Endothelial cell of umbilical vein (primary cell): ENCODE data around the gene LEUTX. TPM values are rescaled to one million over a fixed set of nuclear protein-coding genes. Genes with fewer than 3 reads are reported as not detected.
"Not testable (repeated sequence)": the region's sequence is repeated elsewhere in the genome, so short reads cannot be mapped to it uniquely, and the experiment has no call there.

Experiments used
- BruUV-seq: library from RNA; stranded (reverse); fragments of 400-500 nt; replicated peaks from 2 replicates; lab custom pipeline; 2021; lab: Mats Ljungman, UMichigan
- CTCF ChIA-PET: fragments of 300-600, 350-600 bp; sonication (Branson Sonifier 250); formaldehyde crosslinking; loops from one replicate; lab custom pipeline; 2021; ENCODE audit warnings: antibody characterized with exemption, inconsistent platforms; lab: Charles Lee
- POLR2A ChIA-PET: fragments of 300-600, 350-600 bp; sonication (Branson Sonifier 250); formaldehyde crosslinking; loops from one replicate; lab custom pipeline; 2021; ENCODE audit warnings: antibody characterized with exemption, inconsistent platforms; lab: Charles Lee
- DNase-seq: peaks from one replicate; pipeline ENCODE4 v3.0.0-alpha.2; 2011; ENCODE audit warnings: low read depth, low spot score
- FAIRE-seq: peaks from 2 replicates; lab custom pipeline; 2011; peaks lifted over from hg19 to GRCh38; lab: Jason Lieb, UNC
- H2AFZ ChIP-seq: 2 replicates; pipeline ENCODE4 v1.6.0; 2012; ENCODE audit warnings: low read depth, low read length, control low read depth, inconsistent platforms
- H3K27ac ChIP-seq: 2 replicates; pipeline ENCODE4 v1.5.1; 2011; ENCODE audit warnings: low read depth, mild to moderate bottlenecking, control low read depth, low read length, moderate library complexity; ENCODE audit not compliant: insufficient read depth
- H3K27me3 ChIP-seq, 2 experiments: 2 replicates each; pipeline versions ENCODE4 v1.6.0 to v1.6.1; 2011; ENCODE audit warnings: low read length in 2 of 2, mixed read lengths in 1 of 2; ENCODE audit not compliant: control insufficient read depth in 2 of 2, insufficient read depth in 2 of 2
- H3K36me3 ChIP-seq, 2 experiments: 2 replicates in 1 of 2; 3 replicates in 1 of 2; pipeline ENCODE4 v1.5.1; 2011; ENCODE audit warnings: low read length in 2 of 2, mild to moderate bottlenecking in 1 of 2, moderate library complexity in 1 of 2; ENCODE audit not compliant: control insufficient read depth in 2 of 2, insufficient read depth in 2 of 2; ENCODE audit errors: extremely low read depth in 1 of 2
- H3K4me1 ChIP-seq: 3 replicates; pipeline ENCODE4 v1.5.1; 2011; ENCODE audit warnings: mild to moderate bottlenecking, low read length; ENCODE audit not compliant: control insufficient read depth, insufficient read depth; ENCODE audit errors: extremely low read depth
- H3K4me2 ChIP-seq: 2 replicates; pipeline ENCODE4 v1.6.1; 2011; ENCODE audit warnings: low read length, control low read depth, mixed read lengths; ENCODE audit not compliant: insufficient read depth
- H3K4me3 ChIP-seq, 3 experiments: fragments of 200-600 bp in 1 of 3; sonication (generic), shearing (Covaris generic) in 1 of 3; replicated peaks in 1 of 3; 2 replicates each; pipeline ENCODE4 v1.5.1; 2011 to 2016; ENCODE audit warnings: control low read depth in 3 of 3, low read length in 3 of 3, mild to moderate bottlenecking in 2 of 3, inconsistent platforms in 1 of 3, low read depth in 1 of 3, moderate library complexity in 1 of 3; ENCODE audit not compliant: insufficient read depth in 1 of 3
- H3K79me2 ChIP-seq: 2 replicates; pipeline ENCODE4 v1.6.0; 2012; ENCODE audit warnings: low read length, inconsistent platforms; ENCODE audit not compliant: control insufficient read depth, insufficient read depth
- H3K9ac ChIP-seq: replicated peaks from 2 replicates; pipeline ENCODE3; 2011; ENCODE audit warnings: low read length, control low read depth; ENCODE audit not compliant: insufficient read depth; ENCODE audit errors: extremely low read depth
- H3K9me1 ChIP-seq: replicated peaks from 3 replicates; pipeline ENCODE4 v1.6.0; 2011; ENCODE audit warnings: mild to moderate bottlenecking, low read length; ENCODE audit not compliant: control insufficient read depth, insufficient read depth; ENCODE audit errors: extremely low read depth
- H3K9me3 ChIP-seq: replicated peaks from 2 replicates; pipeline ENCODE4 v1.5.1; 2012; ENCODE audit warnings: low read length, inconsistent platforms; ENCODE audit not compliant: control insufficient read depth, insufficient read depth
- H4K20me1 ChIP-seq: replicated peaks from 2 replicates; pipeline ENCODE3; 2011; ENCODE audit warnings: mild to moderate bottlenecking, low read length; ENCODE audit not compliant: control insufficient read depth, insufficient read depth; ENCODE audit errors: extremely low read depth
- EZH2 ChIP-seq: IDR thresholded peaks from 2 replicates; pipeline ENCODE4 v1.6.1; 2012; ENCODE audit warnings: borderline replicate concordance, low read depth, mild to moderate bottlenecking, moderate library complexity, low read length, inconsistent platforms; ENCODE audit not compliant: severe bottlenecking
- FOS ChIP-seq: IDR thresholded peaks from 2 replicates; pipeline ENCODE4 v1.6.1; 2011; ENCODE audit warnings: mild to moderate bottlenecking, low read length, moderate library complexity, borderline replicate concordance; ENCODE audit not compliant: insufficient read depth
- GATA2 ChIP-seq: IDR thresholded peaks from 2 replicates; pipeline ENCODE4 v1.7.0; 2011; ENCODE audit warnings: low read depth, mild to moderate bottlenecking, moderate library complexity, mixed read lengths, low read length; ENCODE audit not compliant: insufficient read length, insufficient read depth
- JUN ChIP-seq: IDR thresholded peaks from 2 replicates; pipeline ENCODE4 v1.6.1; 2011; ENCODE audit warnings: borderline replicate concordance, low read depth; ENCODE audit not compliant: insufficient read length, insufficient read depth
- MYC ChIP-seq: IDR thresholded peaks from one replicate; pipeline ENCODE4 v1.6.1; 2011; ENCODE audit warnings: mild to moderate bottlenecking, low read depth, low read length
- POLR2A ChIP-seq: IDR thresholded peaks from 2 replicates; pipeline ENCODE4 v1.6.1; 2012; ENCODE audit warnings: low read depth, mild to moderate bottlenecking, control low read depth, low read length
- POLR2AphosphoS5 ChIP-seq: IDR thresholded peaks from 2 replicates; pipeline ENCODE4 v1.6.1; 2012; ENCODE audit warnings: low read depth, mild to moderate bottlenecking, control low read depth, low read length, moderate library complexity; ENCODE audit not compliant: insufficient read depth
- dilution Hi-C: fragments of 300-500 bp; cut with MboI; formaldehyde crosslinking; loops from one replicate; pipeline ENCODE4 v1.15.0; 2019; ENCODE audit warnings: low sequenced_read_pairs; ENCODE audit not compliant: extremely low pct_ligation_motif_present
- intact Hi-C: fragments of 100-400 bp; cut with micrococcal nuclease; formaldehyde crosslinking; loops from one replicate; pipeline ENCODE4 v1.10.0; 2022
- polyA plus RNA-seq, 4 experiments: library from polyadenylated mRNA; depleted of rRNA in 3 of 4; stranded (reverse) in 3 of 4; unstranded in 1 of 4; fragments of >200 nt; gene quantifications; 2 replicates each; pipeline versions ENCODE4 v1.2.1 to v1.2.3, GENCODE V29; 2011 to 2012; ENCODE audit warnings: missing spikeins in 1 of 4
- total RNA-seq: library from RNA; stranded (reverse); gene quantifications from 2 replicates; pipeline ENCODE4 v1.2.3, GENCODE V29; 2021
- TF ChIP-seq, protein P1 (sequence below), 2 donors: IDR thresholded peaks; 1 replicate in 1 of 2; 2 replicates in 1 of 2; pipeline ENCODE4 v1.5.1; 2011; ENCODE audit warnings: low read length in 2 of 2, mild to moderate bottlenecking in 2 of 2, moderate library complexity in 2 of 2, control low read depth in 1 of 2, inconsistent platforms in 1 of 2, low read depth in 1 of 2; ENCODE audit not compliant: insufficient read depth in 1 of 2; ENCODE audit errors: extremely low read depth in 1 of 2
- TF ChIP-seq, protein P2 (sequence below): IDR thresholded peaks from 2 replicates; pipeline ENCODE4 v1.6.1; 2011; ENCODE audit not compliant: insufficient read depth, insufficient read length

LEUTX gene
- total and polyA plus RNA-seq, 2 donors (not counting 3 experiments of a cell fraction or from before 2014, with no cell fraction given) = not detected

DNA sequence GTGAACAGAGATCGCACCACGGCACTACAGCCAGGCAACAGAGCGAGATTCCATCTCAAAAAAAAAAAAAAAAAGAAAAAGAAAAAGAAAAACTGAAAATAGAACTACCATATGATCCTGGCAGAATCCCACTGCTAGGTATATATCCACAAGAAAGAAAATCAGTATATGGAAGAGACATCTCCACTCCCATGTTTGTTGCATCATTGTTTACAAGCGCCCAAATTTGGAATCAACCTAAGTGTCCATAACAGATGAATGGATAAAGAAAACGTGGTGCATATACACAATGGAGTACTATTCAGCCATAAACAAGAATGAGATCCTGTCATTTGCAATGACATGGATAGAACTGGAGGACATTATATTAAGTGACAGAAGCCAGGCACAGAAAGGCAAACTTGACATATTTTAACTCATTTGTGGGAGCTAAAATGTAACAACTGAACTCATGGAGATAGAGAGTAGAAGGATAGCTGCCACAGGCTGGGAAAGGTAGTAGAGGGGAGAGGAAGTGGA, 29.3 kb downstream of the LEUTX start:
- POLR2A ChIA-PET = no interaction called here
- no peaks in the 10 kb centered on the region for H3K36me3 ChIP-seq
- H3K27me3 ChIP-seq = peaks cover 2 to 5% of the 10 kb centered on the region in 2 experiments
- H3K9me3 ChIP-seq = no peaks in the 10 kb centered on the region
- TF ChIP-seq POLR2A = no peak
- TF ChIP-seq POLR2AphosphoS5 = no peak
- TF ChIP-seq GATA2 = no peak
- no peak for TF ChIP-seq EZH2
- TF ChIP-seq, protein P1, sequence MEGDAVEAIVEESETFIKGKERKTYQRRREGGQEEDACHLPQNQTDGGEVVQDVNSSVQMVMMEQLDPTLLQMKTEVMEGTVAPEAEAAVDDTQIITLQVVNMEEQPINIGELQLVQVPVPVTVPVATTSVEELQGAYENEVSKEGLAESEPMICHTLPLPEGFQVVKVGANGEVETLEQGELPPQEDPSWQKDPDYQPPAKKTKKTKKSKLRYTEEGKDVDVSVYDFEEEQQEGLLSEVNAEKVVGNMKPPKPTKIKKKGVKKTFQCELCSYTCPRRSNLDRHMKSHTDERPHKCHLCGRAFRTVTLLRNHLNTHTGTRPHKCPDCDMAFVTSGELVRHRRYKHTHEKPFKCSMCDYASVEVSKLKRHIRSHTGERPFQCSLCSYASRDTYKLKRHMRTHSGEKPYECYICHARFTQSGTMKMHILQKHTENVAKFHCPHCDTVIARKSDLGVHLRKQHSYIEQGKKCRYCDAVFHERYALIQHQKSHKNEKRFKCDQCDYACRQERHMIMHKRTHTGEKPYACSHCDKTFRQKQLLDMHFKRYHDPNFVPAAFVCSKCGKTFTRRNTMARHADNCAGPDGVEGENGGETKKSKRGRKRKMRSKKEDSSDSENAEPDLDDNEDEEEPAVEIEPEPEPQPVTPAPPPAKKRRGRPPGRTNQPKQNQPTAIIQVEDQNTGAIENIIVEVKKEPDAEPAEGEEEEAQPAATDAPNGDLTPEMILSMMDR (IDR thresholded peaks at IDR 0.05; ENCODE audit: extremely low read depth in 1 of 2, insufficient read depth in 1 of 2, low read depth in 1 of 2, low read length in 2 of 2) = no peak
- TF ChIP-seq FOS = no peak
- TF ChIP-seq, protein P2, sequence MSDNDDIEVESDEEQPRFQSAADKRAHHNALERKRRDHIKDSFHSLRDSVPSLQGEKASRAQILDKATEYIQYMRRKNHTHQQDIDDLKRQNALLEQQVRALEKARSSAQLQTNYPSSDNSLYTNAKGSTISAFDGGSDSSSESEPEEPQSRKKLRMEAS = no peak
- TF ChIP-seq JUN = no peak
- no peak for TF ChIP-seq MYC
- no peak overlapping the region for H3K9ac ChIP-seq
- H3K4me3 ChIP-seq = no peak overlapping the region
- no TSS peak for BruUV-seq
- no peaks in the 10 kb centered on the region for H4K20me1 ChIP-seq
- intact Hi-C loops = no loop called here
- no peaks in the 10 kb centered on the region for H3K79me2 ChIP-seq
- H3K4me1 ChIP-seq = no peaks in the 10 kb centered on the region
- no peaks in the 10 kb centered on the region for H3K9me1 ChIP-seq
- CTCF ChIA-PET = interaction anchor here (1.9 kb wide), 1 partner anchor 15 kb away, joined by 11 read pairs; no protein-coding TSS in a partner anchor
- DNase-seq = no peak
- FAIRE-seq = no peak
- H3K4me2 ChIP-seq = no peak overlapping the region
- dilution Hi-C loops = no loop called here
- H2AFZ ChIP-seq = no peak overlapping the region
- H3K27ac ChIP-seq = no peak overlapping the region

DNA sequence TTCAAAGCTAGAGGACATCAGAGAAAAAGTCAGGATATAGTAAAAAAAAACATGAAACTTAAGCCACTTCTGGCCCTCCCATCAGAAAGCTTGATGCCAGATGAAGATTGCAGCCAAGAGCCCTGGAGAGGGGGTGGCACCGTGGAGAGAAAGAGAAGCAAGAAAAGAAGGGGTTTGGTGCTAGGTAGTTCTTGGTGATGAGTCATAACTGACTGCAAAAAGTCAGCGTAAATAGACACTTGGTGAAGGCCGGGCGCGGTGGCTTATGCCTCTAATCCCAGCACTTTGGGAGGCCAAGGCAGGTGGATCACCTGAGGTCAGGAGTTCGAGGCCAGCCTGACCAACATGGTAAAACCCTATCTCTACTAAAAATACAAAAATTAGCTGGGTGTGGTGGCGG, 30.0 kb downstream of the LEUTX start:
- H3K27me3 ChIP-seq, DNase-seq, H3K27ac ChIP-seq, H2AFZ ChIP-seq, H4K20me1 ChIP-seq, H3K36me3 ChIP-seq, intact Hi-C loops, POLR2A ChIA-PET, FAIRE-seq, H3K4me1 ChIP-seq, H3K4me2 ChIP-seq, dilution Hi-C loops, H3K4me3 ChIP-seq, BruUV-seq, H3K9ac ChIP-seq, H3K9me1 ChIP-seq, H3K9me3 ChIP-seq, H3K79me2 ChIP-seq: not testable (repeated sequence)
- CTCF ChIA-PET = interaction anchor here (0.5 to 1.9 kb wide), 3 partner anchors 16 to 601 kb away, joined by 3 to 11 read pairs (median 4); no protein-coding TSS in a partner anchor
